ENCODE measurements around the gene CGA. TPM values are rescaled to one million over a fixed set of nuclear protein-coding genes. Genes with fewer than 3 reads are reported as not detected.

CGA gene
- total and polyA plus RNA-seq, 2 donors (not counting 1 experiment from before 2014, with no cell fraction given): not detected

DNA sequence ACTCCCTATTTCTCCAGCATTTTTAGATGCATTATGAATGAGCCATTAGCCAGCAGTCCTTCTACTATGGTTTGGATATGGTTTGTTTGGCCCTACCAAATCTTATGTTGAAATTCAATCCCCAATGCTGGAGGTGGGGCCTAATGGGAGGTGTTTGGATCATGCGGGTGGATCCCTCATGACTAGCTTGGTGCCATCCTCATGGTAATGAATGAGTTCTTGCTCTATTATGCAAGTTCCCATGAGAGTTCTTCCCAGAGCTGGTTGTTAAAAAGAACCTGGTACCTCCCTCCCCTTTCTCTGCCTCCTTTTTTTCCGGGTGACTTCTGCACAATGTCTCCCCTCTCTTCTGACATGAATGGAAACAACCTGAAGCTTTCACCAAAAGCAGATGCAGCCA lies 6.2 kb upstream of the CGA start:
- no peaks in the 10 kb centered on the region for H4K20me1 ChIP-seq (ENCODE audit: control insufficient read depth, insufficient read depth, low read length, poor library complexity, severe bottlenecking)
- Mint-ChIP-seq H3K27ac (no peak overlapping the region), H3K4me1 (peaks cover 19% of the 10 kb centered on the region), H3K4me3 (no peak overlapping the region), H3K27me3 (no peaks in the 10 kb centered on the region), H3K9me3 (ENCODE audit: insufficient read depth) (no peaks in the 10 kb centered on the region)
- ATAC-seq (ENCODE audit: low read depth) (no peak), DNase-seq (no peak)
- no peaks in the 10 kb centered on the region for H3K27me3 ChIP-seq (replicated peaks in 1 of 4; ENCODE audit: control extremely low read depth in 1 of 4, control insufficient read depth in 3 of 4, insufficient read depth in 4 of 4, low read length in 3 of 4)
- no peaks in the 10 kb centered on the region for H3K9me3 ChIP-seq (ENCODE audit: control extremely low read depth in 1 of 3, control insufficient read depth in 2 of 3, insufficient read depth in 1 of 3, low read length in 2 of 3)
- no peak for TF ChIP-seq EZH2 (IDR thresholded peaks at IDR 0.05; ENCODE audit: borderline replicate concordance, insufficient read depth, low read depth, low read length, poor library complexity, severe bottlenecking)
- TF ChIP-seq, protein P1, sequence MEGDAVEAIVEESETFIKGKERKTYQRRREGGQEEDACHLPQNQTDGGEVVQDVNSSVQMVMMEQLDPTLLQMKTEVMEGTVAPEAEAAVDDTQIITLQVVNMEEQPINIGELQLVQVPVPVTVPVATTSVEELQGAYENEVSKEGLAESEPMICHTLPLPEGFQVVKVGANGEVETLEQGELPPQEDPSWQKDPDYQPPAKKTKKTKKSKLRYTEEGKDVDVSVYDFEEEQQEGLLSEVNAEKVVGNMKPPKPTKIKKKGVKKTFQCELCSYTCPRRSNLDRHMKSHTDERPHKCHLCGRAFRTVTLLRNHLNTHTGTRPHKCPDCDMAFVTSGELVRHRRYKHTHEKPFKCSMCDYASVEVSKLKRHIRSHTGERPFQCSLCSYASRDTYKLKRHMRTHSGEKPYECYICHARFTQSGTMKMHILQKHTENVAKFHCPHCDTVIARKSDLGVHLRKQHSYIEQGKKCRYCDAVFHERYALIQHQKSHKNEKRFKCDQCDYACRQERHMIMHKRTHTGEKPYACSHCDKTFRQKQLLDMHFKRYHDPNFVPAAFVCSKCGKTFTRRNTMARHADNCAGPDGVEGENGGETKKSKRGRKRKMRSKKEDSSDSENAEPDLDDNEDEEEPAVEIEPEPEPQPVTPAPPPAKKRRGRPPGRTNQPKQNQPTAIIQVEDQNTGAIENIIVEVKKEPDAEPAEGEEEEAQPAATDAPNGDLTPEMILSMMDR (IDR thresholded peaks at IDR 0.05): no peak
- CTCF ChIA-PET: no interaction called here
- H3K27ac ChIP-seq (ENCODE audit: low read length in 2 of 2): no peak overlapping the region
- H3K79me2 ChIP-seq (ENCODE audit: control insufficient read depth, insufficient read depth, low read length): no peaks in the 10 kb centered on the region
- 90% methylated on average over 2 of the region's 2 CpGs for WGBS (ENCODE audit: insufficient coverage)
- H3K36me3 ChIP-seq (replicated peaks in 1 of 2; ENCODE audit: control extremely low read depth in 1 of 2, control insufficient read depth in 1 of 2, extremely low read depth in 1 of 2, insufficient read depth in 2 of 2, low read length in 1 of 2): no peaks in the 10 kb centered on the region
- H3K4me1 ChIP-seq (ENCODE audit: control insufficient read depth in 2 of 2, insufficient read depth in 2 of 2, low read length in 2 of 2): peaks cover 6 to 9% of the 10 kb centered on the region in 2 donors
- POLR2A ChIA-PET: no interaction called here
- no peak overlapping the region for H3K4me2 ChIP-seq (replicated peaks; ENCODE audit: low read depth, low read length, poor library complexity, severe bottlenecking)
- H2AFZ ChIP-seq (ENCODE audit: insufficient read depth, low read depth, low read length, poor library complexity, severe bottlenecking): no peak overlapping the region
- intact Hi-C loops (cut with micrococcal nuclease): no loop called here
- no peak overlapping the region for H3K4me3 ChIP-seq (ENCODE audit: control extremely low read depth in 1 of 5, extremely low read depth in 1 of 5, insufficient read depth in 1 of 5, low read depth in 2 of 5, low read length in 4 of 5)
- H3K9ac ChIP-seq (ENCODE audit: low read length): no peak overlapping the region

DNA sequence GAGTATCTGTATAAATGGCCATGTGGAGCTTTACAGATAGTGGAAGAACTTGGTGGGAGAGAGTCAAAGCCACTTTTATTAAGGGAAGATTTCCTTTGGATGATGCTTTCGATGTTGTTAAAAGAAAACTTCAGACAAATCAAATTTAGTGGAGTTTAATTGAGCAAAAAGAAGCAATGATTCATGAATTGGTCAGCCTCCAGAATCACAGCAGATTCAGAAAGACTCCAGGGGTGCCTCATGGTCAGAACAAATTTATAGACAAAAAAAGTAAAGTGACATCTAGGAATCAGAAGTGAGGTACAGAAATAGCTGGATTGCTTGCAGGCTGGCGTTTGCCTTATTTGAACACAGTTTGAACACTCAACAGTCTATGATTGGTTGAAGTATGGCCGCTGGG lies 5.3 kb upstream of the CGA start:
- H3K9me3 ChIP-seq (ENCODE audit: control extremely low read depth in 1 of 3, control insufficient read depth in 2 of 3, insufficient read depth in 1 of 3, low read length in 2 of 3): no peaks in the 10 kb centered on the region
- ChIA-PET POLR2A (no interaction called here), CTCF (interaction anchor here (1.3 kb wide), 1 partner anchor 21 kb away, joined by 4 read pairs; no protein-coding TSS in a partner anchor)
- H3K27ac Mint-ChIP-seq: no peak overlapping the region
- H3K79me2 ChIP-seq (ENCODE audit: control insufficient read depth, insufficient read depth, low read length): no peaks in the 10 kb centered on the region
- H3K4me1 ChIP-seq (ENCODE audit: control insufficient read depth in 2 of 2, insufficient read depth in 2 of 2, low read length in 2 of 2): peaks cover 6 to 9% of the 10 kb centered on the region in 2 donors
- H3K4me1 Mint-ChIP-seq: peaks cover 19% of the 10 kb centered on the region
- H3K9me3 Mint-ChIP-seq (ENCODE audit: insufficient read depth): no peaks in the 10 kb centered on the region
- no peak overlapping the region for H2AFZ ChIP-seq (ENCODE audit: insufficient read depth, low read depth, low read length, poor library complexity, severe bottlenecking)
- WGBS (ENCODE audit: insufficient coverage): no CpG with 5 or more reads among the region's 3 CpGs
- H3K36me3 ChIP-seq (replicated peaks in 1 of 2; ENCODE audit: control extremely low read depth in 1 of 2, control insufficient read depth in 1 of 2, extremely low read depth in 1 of 2, insufficient read depth in 2 of 2, low read length in 1 of 2): no peaks in the 10 kb centered on the region
- H4K20me1 ChIP-seq (ENCODE audit: control insufficient read depth, insufficient read depth, low read length, poor library complexity, severe bottlenecking): no peaks in the 10 kb centered on the region
- H3K4me2 ChIP-seq (replicated peaks; ENCODE audit: low read depth, low read length, poor library complexity, severe bottlenecking): no peak overlapping the region
- H3K27me3 ChIP-seq (replicated peaks in 1 of 4; ENCODE audit: control extremely low read depth in 1 of 4, control insufficient read depth in 3 of 4, insufficient read depth in 4 of 4, low read length in 3 of 4): no peaks in the 10 kb centered on the region
- no peak overlapping the region for H3K4me3 Mint-ChIP-seq
- H3K9ac ChIP-seq (ENCODE audit: low read length): no peak overlapping the region
- no peak overlapping the region for H3K4me3 ChIP-seq (ENCODE audit: control extremely low read depth in 1 of 5, extremely low read depth in 1 of 5, insufficient read depth in 1 of 5, low read depth in 2 of 5, low read length in 4 of 5)
- no peaks in the 10 kb centered on the region for H3K27me3 Mint-ChIP-seq
- DNase-seq: no peak
- no peak for ATAC-seq (ENCODE audit: low read depth)
- no peak overlapping the region for H3K27ac ChIP-seq (ENCODE audit: low read length in 2 of 2)
- TF ChIP-seq, protein P1 (IDR thresholded peaks at IDR 0.05): no peak
- TF ChIP-seq EZH2 (IDR thresholded peaks at IDR 0.05; ENCODE audit: borderline replicate concordance, insufficient read depth, low read depth, low read length, poor library complexity, severe bottlenecking): no peak
- intact Hi-C loops (cut with micrococcal nuclease): no loop called here
